Adipocyte (in vitro differentiated cells): ENCODE data around the gene MINDY4.

Experiments
- DNase-seq: peaks from one replicate; pipeline ENCODE4 v3.0.0-alpha.2; 2015; ENCODE audit warnings: low read depth
- H3K27me3 ChIP-seq: replicated peaks from 2 replicates; pipeline ENCODE4 v1.7.0; 2013; ENCODE audit warnings: mild to moderate bottlenecking, low read length, moderate library complexity; ENCODE audit not compliant: control insufficient read depth, insufficient read depth
- H3K36me3 ChIP-seq: 2 replicates; pipeline ENCODE4 v1.7.0; 2013; ENCODE audit warnings: low read length, mild to moderate bottlenecking, moderate library complexity; ENCODE audit not compliant: control insufficient read depth, insufficient read depth, severe bottlenecking
- H3K4me1 ChIP-seq: 2 replicates; pipeline ENCODE4 v1.7.0; 2013; ENCODE audit warnings: mild to moderate bottlenecking, low read length, moderate library complexity; ENCODE audit not compliant: control insufficient read depth, insufficient read depth
- H3K4me3 ChIP-seq: 2 replicates; pipeline ENCODE4 v1.7.0; 2013; ENCODE audit warnings: mild to moderate bottlenecking, low read length, moderate library complexity
- H3K9ac ChIP-seq: 2 replicates; pipeline ENCODE4 v1.7.0; 2013; ENCODE audit warnings: mild to moderate bottlenecking, low read length, moderate library complexity
- H3K9me3 ChIP-seq: 2 replicates; pipeline ENCODE4 v1.7.0; 2013; ENCODE audit warnings: mild to moderate bottlenecking, low read length, moderate library complexity; ENCODE audit not compliant: control insufficient read depth

Gene MINDY4

GRCh38 chr7:30924624-30925023 lies 153.4 kb downstream of the MINDY4 start:
- H3K27me3 ChIP-seq: no peaks in the 10 kb centered on the region
- DNase-seq: no peak

GRCh38 chr7:30925117-30925516 lies 153.9 kb downstream of the MINDY4 start:
- Histone ChIP-seq H3K4me1 (peaks cover 16% of the 10 kb centered on the region), H3K36me3 (peaks cover 5% of the 10 kb centered on the region), H3K27me3 (no peaks in the 10 kb centered on the region), H3K4me3 (no peak overlapping the region), H3K9me3 (peaks cover 8% of the 10 kb centered on the region), H3K9ac (no peak overlapping the region)
- DNase-seq: no peak

More at GRCh38 chr7:30924624-30925023, 153.4 kb downstream of the MINDY4 start:
- Histone ChIP-seq H3K9me3 (peaks cover 8% of the 10 kb centered on the region), H3K4me3 (no peak overlapping the region), H3K4me1 (peaks cover 18% of the 10 kb centered on the region), H3K36me3 (peaks cover 5% of the 10 kb centered on the region), H3K9ac (no peak overlapping the region)

- Histone ChIP-seq H3K9ac (no peak overlapping the region), H3K4me1 (peaks cover 8% of the 10 kb centered on the region), H3K4me3 (no peak overlapping the region), H3K36me3 (peaks cover 5% of the 10 kb centered on the region), H3K27me3 (no peaks in the 10 kb centered on the region), H3K9me3 (peaks cover 8% of the 10 kb centered on the region)
- DNase-seq: no peak
Observed at GRCh38 chr7:30925913-30926312, 154.7 kb downstream of the MINDY4 start.

DNA sequence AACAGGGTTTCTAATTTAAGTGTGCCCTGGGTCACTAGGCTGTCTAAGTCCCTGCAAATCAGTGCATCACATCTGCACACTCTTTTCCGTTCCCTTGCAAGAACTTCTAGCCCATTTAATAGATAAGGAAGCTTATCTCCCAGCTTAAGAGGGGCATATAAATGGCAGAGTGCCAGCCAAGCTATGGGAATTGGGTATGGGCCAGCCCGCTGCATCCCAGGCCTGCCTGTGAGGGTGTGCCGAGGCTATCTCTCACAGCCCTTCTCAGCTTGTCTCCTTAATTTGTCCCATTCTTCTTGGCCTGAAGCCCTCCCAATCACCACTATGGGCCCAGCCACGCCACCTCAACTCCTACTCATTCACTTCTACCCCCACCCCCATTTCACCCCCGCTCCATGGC lies 155.1 kb downstream of the MINDY4 start:
- Histone ChIP-seq H3K9me3 (peaks cover 8% of the 10 kb centered on the region), H3K9ac (no peak overlapping the region), H3K4me3 (no peak overlapping the region), H3K4me1 (peaks cover 4% of the 10 kb centered on the region), H3K36me3 (peaks cover 5% of the 10 kb centered on the region), H3K27me3 (no peaks in the 10 kb centered on the region)
- no peak for DNase-seq

DNA sequence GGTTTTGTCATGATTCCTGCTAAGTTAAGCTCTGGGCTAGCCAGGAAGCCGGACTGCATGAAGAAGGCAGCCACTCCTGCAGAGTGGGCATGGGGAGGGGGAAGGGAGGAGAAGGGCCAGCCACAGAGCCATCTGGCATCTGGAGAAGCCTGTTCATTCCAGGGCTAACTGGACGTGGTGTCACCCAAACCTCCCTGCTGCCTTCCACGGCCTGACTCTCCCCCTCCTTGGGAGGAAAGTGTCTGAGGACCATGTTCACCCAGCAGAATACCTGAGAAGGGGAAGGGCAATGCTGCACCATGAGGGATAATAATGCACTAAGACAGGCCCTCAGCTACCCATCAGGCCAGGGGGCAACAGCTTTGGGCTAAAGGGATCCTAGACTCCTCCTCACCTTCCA lies 155.8 kb downstream of the MINDY4 start:
- no peak for DNase-seq
- H3K9me3 ChIP-seq: peaks cover 8% of the 10 kb centered on the region
- H3K4me1 ChIP-seq: peaks cover 3% of the 10 kb centered on the region
- H3K27me3 ChIP-seq: no peaks in the 10 kb centered on the region
- no peak overlapping the region for H3K9ac ChIP-seq
- H3K36me3 ChIP-seq: peaks cover 5% of the 10 kb centered on the region
- no peak overlapping the region for H3K4me3 ChIP-seq

DNA sequence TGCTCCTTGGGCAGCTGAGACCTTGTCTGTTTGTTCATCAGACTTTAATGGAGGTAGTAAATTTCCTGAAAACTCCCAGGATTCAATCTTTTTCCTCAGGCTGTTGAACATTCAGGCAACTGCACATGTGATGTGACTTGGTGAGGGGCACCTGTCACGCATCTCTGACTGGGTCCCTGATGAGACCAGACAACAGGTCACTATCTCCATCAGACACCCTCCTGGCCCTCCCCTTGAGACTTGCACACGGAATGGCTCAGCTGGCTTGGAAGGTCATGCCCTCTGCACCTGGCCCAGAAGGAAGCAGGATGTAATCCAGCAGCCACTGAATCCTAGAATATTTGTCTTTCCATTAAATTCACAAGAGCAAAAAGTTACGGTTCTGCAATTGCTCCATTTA lies 156.3 kb downstream of the MINDY4 start:
- no peak overlapping the region for H3K4me3 ChIP-seq
- H3K4me1 ChIP-seq: peaks cover 3% of the 10 kb centered on the region
- no peaks in the 10 kb centered on the region for H3K27me3 ChIP-seq
- H3K36me3 ChIP-seq: peaks cover 5% of the 10 kb centered on the region
- no peak overlapping the region for H3K9ac ChIP-seq
- DNase-seq: no peak
- peaks cover 8% of the 10 kb centered on the region for H3K9me3 ChIP-seq

DNA sequence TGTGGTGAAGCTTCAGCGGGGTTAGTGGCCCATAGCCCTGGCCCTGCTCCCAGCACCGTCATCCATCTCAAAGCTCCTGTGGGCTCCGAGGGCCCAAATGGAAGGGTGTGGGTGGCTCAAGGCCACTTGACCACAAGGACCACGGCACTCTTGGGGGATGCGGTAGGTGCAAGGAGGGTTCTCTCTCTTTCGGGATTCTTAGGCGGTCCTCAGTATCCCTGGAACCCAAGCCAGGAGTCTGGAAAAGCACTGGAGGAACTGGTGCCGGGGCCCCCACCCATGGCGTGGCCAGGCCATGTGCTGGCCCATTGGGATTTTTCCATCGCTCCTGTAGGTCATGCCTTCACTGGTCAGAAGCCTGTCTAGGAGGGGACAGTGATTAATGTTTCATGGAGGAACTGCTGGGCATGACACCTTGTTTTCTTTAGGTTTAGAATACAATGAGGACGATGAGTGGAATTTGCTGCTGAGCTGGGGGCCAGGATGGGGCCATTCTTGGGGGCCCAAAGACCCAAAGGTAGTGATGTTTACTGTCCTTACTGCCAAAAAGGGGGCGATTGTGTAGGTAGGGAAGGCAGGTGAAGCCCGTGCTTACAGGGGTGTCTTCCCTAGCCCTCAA lies 157.1 kb downstream of the MINDY4 start:
- Histone ChIP-seq H3K4me1 (peaks cover 3% of the 10 kb centered on the region), H3K4me3 (no peak overlapping the region), H3K9me3 (peaks cover 8% of the 10 kb centered on the region), H3K36me3 (peaks cover 5% of the 10 kb centered on the region), H3K27me3 (no peaks in the 10 kb centered on the region), H3K9ac (no peak overlapping the region)
- no peak for DNase-seq

DNA sequence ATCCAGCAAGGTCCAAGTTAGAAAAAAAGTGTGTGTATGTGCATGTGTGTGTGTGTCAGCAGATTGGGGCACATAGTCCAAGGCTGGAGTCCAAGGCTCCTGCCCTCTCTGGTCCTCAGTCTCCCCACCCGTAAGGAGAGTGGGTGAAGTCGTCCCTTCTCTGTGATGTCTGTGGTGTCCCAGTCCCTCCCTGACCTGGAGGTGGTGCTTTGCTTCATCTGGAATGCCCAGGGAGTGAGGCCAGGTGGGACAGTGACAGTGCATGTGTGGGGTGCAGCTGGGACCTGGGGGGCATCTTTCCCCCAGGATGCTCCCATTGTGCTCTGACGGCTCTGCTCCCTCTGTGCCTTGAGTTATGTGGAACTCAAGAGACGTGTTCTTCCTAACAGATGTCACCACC lies 158.5 kb downstream of the MINDY4 start:
- Histone ChIP-seq H3K27me3 (no peaks in the 10 kb centered on the region), H3K9ac (no peak overlapping the region), H3K4me1 (peaks cover 3% of the 10 kb centered on the region), H3K4me3 (no peak overlapping the region), H3K9me3 (peaks cover 8% of the 10 kb centered on the region), H3K36me3 (peaks cover under 1% of the 10 kb centered on the region)
- DNase-seq: no peak

DNA sequence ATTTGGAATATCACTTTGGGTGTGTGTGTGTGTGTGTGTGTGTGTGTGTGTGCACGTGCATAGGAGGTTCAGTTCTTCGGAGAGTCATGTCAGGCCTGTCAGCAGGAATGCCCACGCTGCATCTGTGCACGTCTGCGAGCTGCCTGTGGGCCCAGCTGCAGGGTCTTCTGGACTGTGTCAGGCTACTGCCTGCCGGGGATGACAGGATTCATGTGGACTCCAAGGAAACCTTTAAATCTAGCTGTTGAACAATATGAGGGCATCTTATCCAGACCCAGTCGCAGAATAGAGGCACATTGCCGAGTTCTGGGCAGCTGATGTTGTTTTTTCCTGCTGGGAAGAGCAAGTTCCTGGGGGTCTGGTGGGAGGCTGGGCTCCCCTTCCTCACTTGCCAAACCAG lies 159.4 kb downstream of the MINDY4 start:
- Histone ChIP-seq H3K4me3 (no peak overlapping the region), H3K9ac (no peak overlapping the region), H3K36me3 (no peaks in the 10 kb centered on the region), H3K4me1 (peaks cover 3% of the 10 kb centered on the region), H3K9me3 (peaks cover 8% of the 10 kb centered on the region), H3K27me3 (no peaks in the 10 kb centered on the region)
- DNase-seq: no peak

DNA sequence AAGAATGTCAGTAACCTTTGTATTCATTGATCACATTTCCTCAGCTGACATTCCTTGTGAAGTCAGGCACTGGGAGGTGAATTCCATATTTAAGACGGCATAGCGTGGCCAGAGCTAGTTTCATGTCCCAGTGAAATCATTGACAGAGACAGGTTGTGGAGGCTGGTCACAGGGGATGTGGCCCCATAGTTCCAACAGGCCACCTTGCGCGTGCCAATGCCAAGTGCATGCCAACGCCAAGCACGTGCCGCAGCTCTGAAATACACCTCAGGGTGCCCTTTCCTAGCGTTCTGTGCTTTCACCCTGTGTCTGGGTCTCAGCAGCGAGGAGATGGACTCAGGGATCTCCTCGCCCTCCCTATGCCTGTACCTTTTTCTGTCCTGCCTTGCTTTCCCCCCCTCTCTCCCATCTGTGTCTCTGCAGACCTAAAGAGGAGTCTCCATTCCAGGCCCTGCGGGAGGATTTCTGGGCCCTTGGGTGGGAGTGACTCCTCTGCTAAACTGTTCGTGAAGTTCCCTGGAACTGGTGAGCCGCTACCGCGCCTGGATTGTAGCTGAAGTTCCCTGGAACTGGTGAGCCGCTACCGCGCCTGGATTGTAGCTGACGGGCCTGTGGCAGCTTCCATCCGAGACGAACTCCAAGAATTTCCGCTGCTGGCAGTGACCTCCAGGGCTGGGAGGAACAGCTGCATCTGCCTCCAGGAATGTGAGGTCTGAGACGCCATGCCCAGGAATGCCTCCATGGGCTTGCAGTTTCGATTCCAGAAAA lies 160.1 kb downstream of the MINDY4 start:
- Histone ChIP-seq H3K27me3 (no peaks in the 10 kb centered on the region), H3K4me3 (no peak overlapping the region), H3K36me3 (no peaks in the 10 kb centered on the region), H3K4me1 (peaks cover 3% of the 10 kb centered on the region), H3K9me3 (peaks cover 8% of the 10 kb centered on the region), H3K9ac (no peak overlapping the region)
- no peak for DNase-seq

DNA sequence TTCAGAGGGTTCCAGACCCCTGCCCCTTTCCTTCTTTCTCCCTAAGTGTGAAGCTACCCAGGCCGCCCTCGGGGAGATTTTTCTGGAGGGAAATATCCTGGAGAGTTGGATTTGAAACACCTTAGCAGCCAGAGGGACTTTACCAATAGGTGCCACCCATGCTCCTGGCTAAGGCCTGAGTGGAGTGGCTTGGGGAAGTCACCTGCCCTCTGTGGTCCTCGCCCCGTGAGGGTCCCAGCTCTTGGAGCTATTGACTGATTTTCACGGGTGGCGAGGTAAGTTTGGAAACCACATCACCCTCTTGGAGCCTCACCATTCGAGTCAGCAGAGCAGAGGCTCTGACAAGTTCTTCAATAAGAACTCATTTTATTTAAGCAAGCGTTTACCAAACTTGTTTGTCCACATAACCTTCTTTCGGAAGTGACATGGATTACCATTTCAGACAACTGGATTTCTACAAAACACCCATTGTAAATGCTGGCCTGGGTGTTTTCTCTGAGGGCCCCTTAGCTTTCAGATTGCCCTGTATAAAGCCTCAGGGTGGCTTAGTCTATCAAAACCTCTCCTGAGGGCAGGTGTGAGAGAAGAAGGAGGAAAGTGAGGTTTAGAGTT lies 160.8 kb downstream of the MINDY4 start:
- Histone ChIP-seq H3K27me3 (no peaks in the 10 kb centered on the region), H3K4me1 (peaks cover 3% of the 10 kb centered on the region), H3K9ac (no peak overlapping the region), H3K4me3 (no peak overlapping the region), H3K36me3 (no peaks in the 10 kb centered on the region), H3K9me3 (peaks cover 5% of the 10 kb centered on the region)
- no peak for DNase-seq
